SK-N-MC (cell line): ENCODE data around the gene GPX8.

Source experiments
- EZH2 ChIP-seq: fragments of 200-600 bp; sonication (generic); IDR thresholded peaks from one replicate; pipeline ENCODE4 v1.6.1; 2017; ENCODE audit warnings: antibody characterized with exemption
- FOXP2 ChIP-seq: optimal IDR thresholded peaks from 2 replicates; pipeline ENCODE3; 2011; ENCODE audit warnings: mild to moderate bottlenecking, moderate library complexity; ENCODE audit not compliant: insufficient read depth; ENCODE audit errors: extremely low read length, control extremely low read depth
- POLR2AphosphoS5 ChIP-seq: IDR thresholded peaks from 2 replicates; pipeline ENCODE4 v1.6.1; 2012; ENCODE audit warnings: mild to moderate bottlenecking, low read depth, low read length, borderline replicate concordance

- no peak for TF ChIP-seq POLR2AphosphoS5
- TF ChIP-seq EZH2: no peak
- TF ChIP-seq FOXP2: no peak
Measured at GRCh38 chr5:55143624-55144023, 16.3 kb upstream of the GPX8 start.
